B cell (primary cell): Measurements from ENCODE around the gene THSD7B. TPM values are rescaled to one million over a fixed set of nuclear protein-coding genes. Genes with fewer than 3 reads are reported as not detected.

Source experiments
- ATAC-seq: fragments of 200-7000 bp; cut with Tn5 transposase; one replicate; pipeline ENCODE4 v1.10.0; 2021; ENCODE audit warnings: low read depth, mild to moderate bottlenecking, moderate number of reproducible peaks, moderate library complexity
- CTCF ChIA-PET: fragments of 350-600 bp; sonication (Branson Sonifier 250); formaldehyde crosslinking; loops from one replicate; lab custom pipeline; 2021; ENCODE audit warnings: antibody characterized with exemption, inconsistent platforms; lab: Charles Lee
- POLR2A ChIA-PET: fragments of 350-600 bp; sonication (Branson Sonifier 250); formaldehyde crosslinking; loops from one replicate; lab custom pipeline; 2021; ENCODE audit warnings: antibody characterized with exemption; lab: Charles Lee
- DNase-seq: peaks from one replicate; pipeline ENCODE4 v3.0.0; 2013
- H2AFZ ChIP-seq: 2 replicates; pipeline ENCODE4 v1.6.1; 2012; ENCODE audit warnings: mild to moderate bottlenecking, low read depth, low read length; ENCODE audit not compliant: insufficient read depth, poor library complexity, severe bottlenecking
- H3K27ac ChIP-seq, 2 donors: 1 replicate in 1 of 2; 2 replicates in 1 of 2; pipeline ENCODE4 v1.5.1; 2012 to 2013; ENCODE audit warnings: low read length in 2 of 2, mild to moderate bottlenecking in 2 of 2, moderate library complexity in 1 of 2
- H3K27me3 ChIP-seq, 4 experiments: fragments of 200-600 bp in 1 of 4; sonication (generic) in 1 of 4; replicated peaks in 1 of 4; 1 replicate in 2 of 4; 2 replicates in 2 of 4; pipeline versions ENCODE4 v1.6.1 to v1.7.0; 2013 to 2016; ENCODE audit warnings: low read length in 3 of 4, mild to moderate bottlenecking in 2 of 4, mixed read lengths in 1 of 4, moderate library complexity in 1 of 4; ENCODE audit not compliant: insufficient read depth in 4 of 4, control insufficient read depth in 3 of 4; ENCODE audit errors: control extremely low read depth in 1 of 4
- H3K36me3 ChIP-seq, 2 experiments: replicated peaks in 1 of 2; 1 replicate in 1 of 2; 2 replicates in 1 of 2; pipeline versions ENCODE4 v1.6.1 to v1.7.1; 2013; ENCODE audit warnings: low read length in 1 of 2; ENCODE audit not compliant: insufficient read depth in 2 of 2, control insufficient read depth in 1 of 2; ENCODE audit errors: control extremely low read depth in 1 of 2, extremely low read depth in 1 of 2
- H3K4me1 ChIP-seq, 2 donors: fragments of 200-600 bp in 1 of 2; sonication (generic) in 1 of 2; 1 replicate in 1 of 2; 2 replicates in 1 of 2; pipeline versions ENCODE4 v1.5.1 to v1.6.1; 2013 to 2017; ENCODE audit warnings: low read length in 2 of 2; ENCODE audit not compliant: control insufficient read depth in 2 of 2, insufficient read depth in 2 of 2
- H3K4me2 ChIP-seq: replicated peaks from 2 replicates; pipeline ENCODE3; 2012; ENCODE audit warnings: mild to moderate bottlenecking, low read depth, low read length; ENCODE audit not compliant: poor library complexity, severe bottlenecking
- H3K4me3 ChIP-seq, 5 experiments: fragments of 200-600 bp in 1 of 5; sonication (generic) in 1 of 5; 1 replicate in 3 of 5; 2 replicates in 2 of 5; pipeline versions ENCODE4 v1.5.1 to v1.7.0; 2011 to 2016; ENCODE audit warnings: low read length in 4 of 5, mild to moderate bottlenecking in 4 of 5, low read depth in 2 of 5, control low read depth in 1 of 5, moderate library complexity in 1 of 5; ENCODE audit not compliant: insufficient read depth in 1 of 5; ENCODE audit errors: control extremely low read depth in 1 of 5, extremely low read depth in 1 of 5
- H3K79me2 ChIP-seq: fragments of 200-600 bp; sonication (generic); one replicate; pipeline ENCODE4 v1.6.0; 2016; ENCODE audit warnings: low read length; ENCODE audit not compliant: control insufficient read depth, insufficient read depth
- H3K9ac ChIP-seq: fragments of 200-600 bp; sonication (generic); 2 replicates; pipeline ENCODE4 v1.6.1; 2017; ENCODE audit warnings: mild to moderate bottlenecking, low read length, moderate library complexity
- H3K9me3 ChIP-seq, 3 donors: one replicate each; pipeline versions ENCODE4 v1.6.1 to v1.7.1; 2013; ENCODE audit warnings: low read length in 2 of 3; ENCODE audit not compliant: control insufficient read depth in 2 of 3, insufficient read depth in 1 of 3; ENCODE audit errors: control extremely low read depth in 1 of 3
- H4K20me1 ChIP-seq: 2 replicates; pipeline ENCODE4 v1.6.0; 2012; ENCODE audit warnings: mild to moderate bottlenecking, low read length; ENCODE audit not compliant: insufficient read depth, control insufficient read depth, poor library complexity, severe bottlenecking
- H3K27ac Mint-ChIP-seq: one replicate; pipeline ENCODE4 v1.8.0; 2021; ENCODE audit warnings: mixed read lengths
- H3K27me3 Mint-ChIP-seq: one replicate; pipeline ENCODE4 v1.8.0; 2021; ENCODE audit warnings: mixed read lengths
- H3K4me1 Mint-ChIP-seq: one replicate; pipeline ENCODE4 v1.8.0; 2021; ENCODE audit warnings: mixed read lengths
- H3K4me3 Mint-ChIP-seq: one replicate; pipeline ENCODE4 v1.8.0; 2021; ENCODE audit warnings: mixed read lengths
- H3K9me3 Mint-ChIP-seq: one replicate; pipeline ENCODE4 v1.8.0; 2022; ENCODE audit warnings: mixed read lengths; ENCODE audit not compliant: insufficient read depth
- CTCF ChIP-seq: fragments of 200-600 bp; IDR thresholded peaks from one replicate; pipeline ENCODE4 v1.8.0; 2022; ENCODE audit warnings: antibody characterized with exemption, mild to moderate bottlenecking
- EZH2 ChIP-seq: IDR thresholded peaks from 2 replicates; pipeline ENCODE4 v1.6.1; 2012; ENCODE audit warnings: borderline replicate concordance, low read depth, mild to moderate bottlenecking, moderate library complexity, low read length; ENCODE audit not compliant: insufficient read depth, poor library complexity, severe bottlenecking
- WGBS: methylation state at CpG from one replicate; pipeline ENCODE4 v1.1.5; 2013; ENCODE audit warnings: missing lambda C conversion rate; ENCODE audit not compliant: insufficient coverage; 5-methylcytosine and 5-hydroxymethylcytosine counted together
- intact Hi-C: fragments of 100-400 bp; cut with micrococcal nuclease; formaldehyde crosslinking; loops from one replicate; pipeline ENCODE4 v1.10.0; 2022
- polyA plus RNA-seq: library from polyadenylated mRNA; depleted of rRNA; stranded (reverse); fragments of >200 nt; gene quantifications from 2 replicates; pipeline ENCODE4 v1.2.3, GENCODE V29; 2012
- total RNA-seq, 2 donors: library from RNA; stranded (reverse); fragments of 120-200 nt in 1 of 2; gene quantifications; 1 replicate in 1 of 2; 2 replicates in 1 of 2; pipeline versions ENCODE4 v1.2.3 to v1.2.4, GENCODE V29; 2013 to 2022

The THSD7B gene
- total and polyA plus RNA-seq, 2 donors (not counting 1 experiment from before 2014, with no cell fraction given), result 0.76 TPM; not detected in 1

GRCh38 chr2:137261881-137262585 is 496.7 kb downstream of the THSD7B start:
- H3K27ac ChIP-seq, result no peak overlapping the region
- H3K9me3 ChIP-seq, result no peaks in the 10 kb centered on the region
- H3K4me1 ChIP-seq, result no peaks in the 10 kb centered on the region
- H3K27me3 ChIP-seq, result no peaks in the 10 kb centered on the region
- Mint-ChIP-seq H3K27me3 (no peaks in the 10 kb centered on the region), H3K4me3 (no peak overlapping the region), H3K27ac (no peak overlapping the region), H3K9me3 (peaks cover 2% of the 10 kb centered on the region), H3K4me1 (no peaks in the 10 kb centered on the region)
- no peaks in the 10 kb centered on the region for H3K79me2 ChIP-seq
- ChIA-PET POLR2A (no interaction called here), CTCF (interaction anchor here (0.6 kb wide), 1 partner anchor 146 kb away, joined by 3 read pairs; no protein-coding TSS in a partner anchor)
- TF ChIP-seq EZH2 (no peak), CTCF (no peak)
- no peak for ATAC-seq
- H2AFZ ChIP-seq, result no peak overlapping the region
- intact Hi-C loops, result no loop called here
- WGBS, result 75% methylated on average over 1 of the region's 3 CpGs
- no peak overlapping the region for H3K9ac ChIP-seq
- H3K4me2 ChIP-seq, result no peak overlapping the region
- no peak for DNase-seq
- no peak overlapping the region for H3K4me3 ChIP-seq
- H4K20me1 ChIP-seq, result no peaks in the 10 kb centered on the region
- no peaks in the 10 kb centered on the region for H3K36me3 ChIP-seq

DNA sequence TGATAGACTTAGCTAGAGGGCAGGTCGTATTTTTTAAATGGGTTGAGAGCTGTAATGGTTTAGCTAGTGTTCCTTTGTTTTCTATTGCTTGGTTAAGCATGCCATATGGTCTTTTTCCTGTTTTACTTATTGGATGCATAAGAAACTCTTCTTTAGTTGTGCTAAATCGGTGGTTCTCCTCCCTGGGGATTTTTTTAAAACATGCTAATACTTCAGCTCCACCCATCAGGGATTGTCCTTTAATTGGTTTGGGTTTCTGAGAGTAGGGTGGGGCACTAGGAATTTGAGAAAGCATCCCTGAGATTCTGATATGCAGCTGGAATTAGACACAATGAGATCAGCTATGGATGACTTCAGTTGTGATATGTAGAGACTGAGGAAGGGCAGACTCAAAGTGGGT is 497.2 kb downstream of the THSD7B start:
- CTCF ChIA-PET, result interaction anchor here (0.6 kb wide), 1 partner anchor 146 kb away, joined by 3 read pairs; no protein-coding TSS in a partner anchor
- ATAC-seq, result no peak
- no peak overlapping the region for H2AFZ ChIP-seq

More for the DNA sequence above, 497.2 kb downstream of the THSD7B start:
- Mint-ChIP-seq H3K9me3 (peaks cover 2% of the 10 kb centered on the region), H3K27me3 (no peaks in the 10 kb centered on the region), H3K27ac (no peak overlapping the region), H3K4me1 (no peaks in the 10 kb centered on the region), H3K4me3 (no peak overlapping the region)
- no CpG with 5 or more reads among the region's 2 CpGs for WGBS
- TF ChIP-seq EZH2 (no peak), CTCF (no peak)
- Histone ChIP-seq H3K27me3 (no peaks in the 10 kb centered on the region), H3K4me1 (no peaks in the 10 kb centered on the region), H3K36me3 (no peaks in the 10 kb centered on the region), H3K79me2 (no peaks in the 10 kb centered on the region), H3K27ac (no peak overlapping the region), H3K4me3 (no peak overlapping the region), H3K9ac (no peak overlapping the region), H4K20me1 (no peaks in the 10 kb centered on the region), H3K4me2 (no peak overlapping the region), H3K9me3 (no peaks in the 10 kb centered on the region)
- intact Hi-C loops, result no loop called here
- DNase-seq, result no peak
- POLR2A ChIA-PET, result no interaction called here
